RCC 7860 (cell line): ENCODE results near the gene HRC.
A peak's percentile ranks its signal among the peaks of the same experiment; 100 is the strongest.
"Not testable (repeated sequence)": the region's sequence is repeated elsewhere in the genome, so short reads cannot be mapped to it uniquely, and the experiment has no call there.

Experiments
- DNase-seq: peaks from one replicate; pipeline ENCODE4 v3.0.0-alpha.2; 2015; ENCODE audit warnings: low spot score
- FAIRE-seq: peaks from 2 replicates; lab custom pipeline; 2012; peaks lifted over from hg19 to GRCh38; lab: Jason Lieb, UNC

The HRC gene

GRCh38 chr19:49161987-49162386 is 6.8 kb upstream of the HRC start:
- FAIRE-seq (no peak), DNase-seq (no peak)

- no peak for FAIRE-seq
- no peak for DNase-seq
Observed at GRCh38 chr19:49160450-49161189, 5.4 kb upstream of the HRC start.

GRCh38 chr19:49157445-49158224 is 2.4 kb upstream of the HRC start, which contains the start of gene TRPM4:
Gene TRPM4, plus strand, starts transcription at chr19:49157792. Its CDS starts 75 bp downstream, at chr19:49157867.
- no peak for FAIRE-seq
- peak; percentile 34 for DNase-seq

- DNase-seq (no peak), FAIRE-seq (no peak)
Observed at GRCh38 chr19:49155820-49156346, 687 bp upstream of the HRC start.

DNA sequence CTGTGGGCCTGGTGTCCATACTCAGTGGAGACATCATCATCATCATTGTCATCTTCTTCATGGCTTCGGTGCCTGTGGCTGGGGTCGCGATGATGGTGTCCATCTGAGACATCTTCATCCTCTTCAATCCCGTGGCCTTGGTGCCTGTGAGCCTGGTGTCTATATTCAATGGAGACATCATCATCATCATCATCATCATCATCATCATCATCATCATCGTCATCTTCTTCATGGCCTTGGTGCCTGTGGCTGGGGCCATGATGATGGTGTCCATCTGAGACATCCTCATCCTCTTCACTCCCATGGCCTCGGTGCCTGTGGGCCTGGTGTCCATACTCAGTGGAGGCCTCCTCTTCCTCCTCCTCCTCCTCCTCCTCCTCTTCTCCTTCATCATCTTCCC is 917 bp downstream of the HRC start:
- DNase-seq (no peak), FAIRE-seq (no peak)

DNA sequence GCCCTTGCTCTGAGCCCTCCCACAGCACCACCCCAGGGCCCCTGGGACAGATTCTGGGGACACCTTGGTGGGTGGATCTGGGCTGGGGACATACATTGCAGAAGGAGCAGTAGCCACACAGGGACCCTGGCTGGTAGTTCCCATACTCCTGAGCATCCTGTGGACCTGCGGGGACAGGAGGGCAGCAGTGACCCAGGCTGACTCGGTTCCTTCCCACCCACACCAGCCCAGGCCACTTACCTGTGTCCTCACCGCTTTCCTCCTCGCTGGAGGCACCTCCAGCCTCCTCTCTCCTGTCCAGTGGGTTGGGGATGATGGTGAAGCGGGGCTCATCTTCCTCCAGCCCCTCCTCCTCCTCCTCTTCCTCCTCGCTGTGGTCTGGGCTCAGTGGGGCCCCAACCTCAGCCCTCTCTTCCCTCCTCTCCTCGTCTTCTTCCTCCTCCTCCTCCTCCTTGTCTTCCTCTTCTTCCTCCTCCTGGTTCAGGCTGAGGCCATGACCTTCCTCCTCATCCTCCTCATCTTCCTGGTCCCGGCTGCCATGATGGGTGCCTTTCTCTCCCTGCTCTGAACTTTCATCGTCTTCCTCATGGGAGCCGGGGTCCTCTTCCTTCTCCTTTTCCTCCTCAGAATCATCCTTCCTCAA is 1.9 kb downstream of the HRC start:
- FAIRE-seq: no peak
- DNase-seq: no peak

GRCh38 chr19:49152119-49152550 is 3.1 kb downstream of the HRC start:
- DNase-seq: no peak
- FAIRE-seq: no peak

- no peak for FAIRE-seq
- peak; percentile 3 for DNase-seq
Observed at GRCh38 chr19:49151267-49152118, 3.7 kb downstream of the HRC start.

GRCh38 chr19:49150944-49151243 is 4.3 kb downstream of the HRC start:
- no peak for FAIRE-seq
- DNase-seq: no peak

- no peak for FAIRE-seq
- DNase-seq: peak; percentile 49
Observed at GRCh38 chr19:49150106-49150943, 4.9 kb downstream of the HRC start.

GRCh38 chr19:49149652-49150105 is 5.5 kb downstream of the HRC start:
- FAIRE-seq: no peak
- DNase-seq: peak; percentile 38

GRCh38 chr19:49148784-49149651 is 6.2 kb downstream of the HRC start:
- FAIRE-seq: peak; percentile 65

DNA sequence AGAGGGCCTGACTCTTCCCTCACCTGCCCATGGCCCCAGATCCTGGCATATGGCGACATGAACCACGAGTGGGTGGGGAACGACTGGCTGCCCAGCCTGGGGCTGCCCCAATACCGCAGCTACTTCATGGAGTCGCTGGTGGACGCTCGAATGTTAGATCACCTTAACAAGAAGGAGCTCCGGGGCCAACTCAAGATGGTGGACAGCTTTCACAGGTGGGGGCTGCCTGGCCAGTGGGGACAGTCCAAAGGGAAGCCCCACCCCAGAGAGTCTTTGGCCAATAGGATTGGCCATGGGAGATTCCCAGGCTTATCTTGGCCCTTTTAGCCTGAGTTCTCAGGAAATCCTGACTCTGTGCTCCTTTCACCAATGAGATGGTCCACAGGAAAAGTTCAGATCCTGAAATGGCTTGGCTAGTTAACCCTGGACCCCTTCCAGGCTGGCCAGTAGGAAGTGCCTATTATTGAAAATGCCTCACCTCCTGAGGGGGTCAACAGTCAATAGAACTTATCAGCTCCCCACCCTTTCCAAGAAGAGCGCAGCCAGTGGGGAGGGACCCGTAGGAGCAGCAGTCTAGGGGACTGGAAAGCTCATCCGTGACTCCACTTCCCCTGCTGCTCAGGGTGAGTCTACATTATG is 7.0 kb downstream of the HRC start:
- no peak for DNase-seq
- FAIRE-seq: no peak

More at GRCh38 chr19:49148784-49149651, 6.2 kb downstream of the HRC start:
- DNase-seq: peak; percentile 88

- not testable (repeated sequence) for FAIRE-seq, DNase-seq
Observed at GRCh38 chr19:49146408-49146770, 8.8 kb downstream of the HRC start.

DNA sequence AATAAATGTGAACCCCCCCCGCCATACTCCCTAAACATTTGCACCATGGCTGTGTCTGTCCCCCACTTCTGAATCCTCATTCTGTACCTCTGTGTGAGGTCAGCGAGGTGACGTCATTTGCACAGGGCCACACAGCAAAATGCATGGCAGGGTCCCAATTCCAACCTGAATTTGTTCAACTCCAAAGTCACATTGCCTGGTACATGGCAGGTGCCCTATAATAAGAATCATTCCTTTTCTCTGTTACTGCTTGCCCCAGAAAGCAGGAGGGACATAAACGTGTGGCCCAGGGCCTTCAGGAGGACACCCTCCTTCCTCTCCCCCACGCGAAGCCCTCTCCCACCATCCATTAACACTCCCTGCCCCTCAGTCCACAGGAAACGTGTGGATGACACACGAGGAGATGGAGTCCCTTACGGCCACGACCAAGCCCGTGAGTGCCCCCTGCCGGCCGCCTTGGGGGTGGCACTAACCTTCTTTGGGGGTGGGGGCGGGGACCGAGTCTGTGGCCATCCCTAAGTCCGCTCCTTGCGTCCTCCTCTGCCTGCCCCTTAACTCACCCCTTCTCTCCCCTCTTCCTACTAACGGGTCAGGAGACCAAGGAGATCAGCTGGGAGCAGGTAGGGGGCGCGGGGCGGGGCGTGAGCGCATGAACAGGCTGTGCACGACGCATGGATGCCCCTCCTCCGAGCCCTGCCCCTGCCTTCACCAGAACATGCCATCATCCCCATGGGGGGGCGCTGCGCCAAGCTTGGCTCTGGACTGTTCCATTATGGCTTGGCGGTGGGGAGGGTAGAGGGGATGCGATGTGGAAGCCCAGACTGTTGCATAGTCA is 9.4 kb downstream of the HRC start:
- DNase-seq (peak; percentile 12), FAIRE-seq (no peak)

DNA sequence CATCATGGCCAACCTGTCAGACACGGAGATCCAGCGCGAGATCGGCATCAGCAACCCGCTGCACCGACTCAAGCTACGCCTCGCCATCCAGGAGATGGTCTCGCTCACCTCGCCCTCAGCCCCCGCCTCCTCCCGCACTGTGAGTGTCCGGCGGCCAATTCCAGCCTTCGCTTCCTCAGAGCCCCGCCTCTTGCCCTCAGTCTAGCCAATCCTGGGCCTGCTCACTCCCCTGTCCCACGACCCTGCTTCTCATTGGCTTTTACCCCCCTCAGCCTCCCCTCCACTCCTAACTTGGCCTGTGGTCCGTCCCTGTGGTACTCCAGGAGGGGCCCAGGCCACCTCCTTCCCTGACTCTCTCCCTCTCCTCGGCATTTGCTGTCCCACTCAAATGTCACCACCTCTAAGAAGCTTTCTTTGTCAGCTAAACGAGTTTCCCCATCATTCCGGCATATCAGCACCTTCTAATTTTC is 12.3 kb downstream of the HRC start:
- DNase-seq (peak; percentile 52), FAIRE-seq (peak; percentile 43)

DNA sequence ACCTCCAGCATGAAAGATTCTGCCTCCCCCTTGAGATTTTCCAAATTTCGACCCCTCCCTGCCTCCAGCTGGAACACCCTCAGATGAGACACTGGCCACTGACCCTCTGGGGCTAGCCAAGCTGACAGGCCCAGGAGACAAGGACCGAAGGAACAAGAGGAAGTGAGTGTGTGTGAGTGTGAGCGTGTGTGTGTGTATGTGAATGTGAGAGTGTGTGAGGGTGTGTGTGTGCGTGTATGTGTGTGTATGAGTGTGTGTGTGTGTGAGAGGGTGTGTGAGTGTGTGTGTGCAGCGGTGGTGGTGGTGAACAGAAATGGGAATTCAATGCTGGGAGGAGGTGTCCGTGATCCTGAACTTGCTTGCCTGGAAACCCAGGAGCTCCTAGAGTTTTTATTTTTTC is 13.8 kb downstream of the HRC start:
- FAIRE-seq (no peak), DNase-seq (no peak)
